ENCODE measurements around the gene NEAT1. TPM values are rescaled to one million over a fixed set of nuclear protein-coding genes. Genes with fewer than 3 reads are reported as not detected.

The NEAT1 gene
- total and polyA plus RNA-seq, 9 of the 15 experiments (the other 6 are each of a cell fraction or from before 2014, with no cell fraction given), result 20.1 to 389 (median 62.8) TPM

DNA sequence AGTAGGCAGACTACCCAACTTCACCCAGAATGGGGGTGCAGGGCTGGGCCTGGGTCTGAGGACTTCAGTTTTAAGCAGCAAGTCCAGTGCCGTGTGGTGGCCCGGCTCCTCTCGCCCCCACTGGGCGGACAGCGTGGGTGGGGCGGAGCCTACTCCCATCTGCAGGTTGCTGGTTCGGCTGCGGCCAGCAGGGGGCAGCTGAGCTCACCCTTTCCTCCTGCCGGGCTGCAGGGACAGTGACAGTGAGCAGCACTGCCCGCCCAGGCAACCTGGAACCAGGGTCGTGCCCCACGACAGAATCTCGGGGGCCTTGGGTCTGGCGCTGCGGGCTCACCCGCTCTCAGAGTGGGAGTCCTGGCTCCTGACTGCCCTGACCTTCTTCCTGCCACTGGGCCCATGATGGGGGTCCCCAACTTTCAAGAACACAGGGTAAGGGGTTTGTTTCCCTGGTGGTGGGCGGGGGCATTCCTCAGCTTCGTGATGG, 6.2 kb upstream of the NEAT1 start (continued):
- TF ChIP-seq, protein P1, sequence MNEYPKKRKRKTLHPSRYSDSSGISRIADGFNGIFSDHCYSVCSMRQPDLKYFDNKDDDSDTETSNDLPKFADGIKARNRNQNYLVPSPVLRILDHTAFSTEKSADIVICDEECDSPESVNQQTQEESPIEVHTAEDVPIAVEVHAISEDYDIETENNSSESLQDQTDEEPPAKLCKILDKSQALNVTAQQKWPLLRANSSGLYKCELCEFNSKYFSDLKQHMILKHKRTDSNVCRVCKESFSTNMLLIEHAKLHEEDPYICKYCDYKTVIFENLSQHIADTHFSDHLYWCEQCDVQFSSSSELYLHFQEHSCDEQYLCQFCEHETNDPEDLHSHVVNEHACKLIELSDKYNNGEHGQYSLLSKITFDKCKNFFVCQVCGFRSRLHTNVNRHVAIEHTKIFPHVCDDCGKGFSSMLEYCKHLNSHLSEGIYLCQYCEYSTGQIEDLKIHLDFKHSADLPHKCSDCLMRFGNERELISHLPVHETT (CRISPR knock-in tag; conservative IDR thresholded peaks at IDR 0.05 in 1 of 2, IDR thresholded peaks at IDR 0.05 in 1 of 2), result peak in 1 of 2 experiments; percentile 50; a peak in 1 of 4 replicates
- TF ChIP-seq NRF1 (conservative IDR thresholded peaks at IDR 0.05 in 1 of 2, IDR thresholded peaks at IDR 0.05 in 1 of 2), result 0 out of 4 replicates have a peak, but pooled peaks of 1 of the 2 experiments have one; percentile 16
- TF ChIP-seq ERF (CRISPR knock-in tag; IDR thresholded peaks at IDR 0.05), result peak; percentile 70; the same call in 1 of the 2 replicates
- no peak for TF ChIP-seq MAFK (IDR thresholded peaks at IDR 0.05; ENCODE audit: low read length)
- TF ChIP-seq ZFPM2 (CRISPR knock-in tag; IDR thresholded peaks at IDR 0.05), result no peak
- peak; percentile 55; the same call in 1 of the 2 replicates for TF ChIP-seq TARDBP (IDR thresholded peaks at IDR 0.05)
- TF ChIP-seq, protein P2, sequence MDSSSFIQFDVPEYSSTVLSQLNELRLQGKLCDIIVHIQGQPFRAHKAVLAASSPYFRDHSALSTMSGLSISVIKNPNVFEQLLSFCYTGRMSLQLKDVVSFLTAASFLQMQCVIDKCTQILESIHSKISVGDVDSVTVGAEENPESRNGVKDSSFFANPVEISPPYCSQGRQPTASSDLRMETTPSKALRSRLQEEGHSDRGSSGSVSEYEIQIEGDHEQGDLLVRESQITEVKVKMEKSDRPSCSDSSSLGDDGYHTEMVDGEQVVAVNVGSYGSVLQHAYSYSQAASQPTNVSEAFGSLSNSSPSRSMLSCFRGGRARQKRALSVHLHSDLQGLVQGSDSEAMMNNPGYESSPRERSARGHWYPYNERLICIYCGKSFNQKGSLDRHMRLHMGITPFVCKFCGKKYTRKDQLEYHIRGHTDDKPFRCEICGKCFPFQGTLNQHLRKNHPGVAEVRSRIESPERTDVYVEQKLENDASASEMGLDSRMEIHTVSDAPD (CRISPR knock-in tag; IDR thresholded peaks at IDR 0.05), result no peak
- TF ChIP-seq, protein P3, sequence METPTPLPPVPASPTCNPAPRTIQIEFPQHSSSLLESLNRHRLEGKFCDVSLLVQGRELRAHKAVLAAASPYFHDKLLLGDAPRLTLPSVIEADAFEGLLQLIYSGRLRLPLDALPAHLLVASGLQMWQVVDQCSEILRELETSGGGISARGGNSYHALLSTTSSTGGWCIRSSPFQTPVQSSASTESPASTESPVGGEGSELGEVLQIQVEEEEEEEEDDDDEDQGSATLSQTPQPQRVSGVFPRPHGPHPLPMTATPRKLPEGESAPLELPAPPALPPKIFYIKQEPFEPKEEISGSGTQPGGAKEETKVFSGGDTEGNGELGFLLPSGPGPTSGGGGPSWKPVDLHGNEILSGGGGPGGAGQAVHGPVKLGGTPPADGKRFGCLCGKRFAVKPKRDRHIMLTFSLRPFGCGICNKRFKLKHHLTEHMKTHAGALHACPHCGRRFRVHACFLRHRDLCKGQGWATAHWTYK (CRISPR knock-in tag; IDR thresholded peaks at IDR 0.05), result peak; percentile 92
- TF ChIP-seq MYNN (IDR thresholded peaks at IDR 0.05), result peak; percentile 84; the same call in 1 of the 2 replicates
- TF ChIP-seq MYNN (CRISPR knock-in tag; IDR thresholded peaks at IDR 0.05), result no peak
- TF ChIP-seq ZNF24 (IDR thresholded peaks at IDR 0.05), result peak; percentile 41; the same call in 1 of the 2 replicates
- no peak for TF ChIP-seq SMARCE1 (IDR thresholded peaks at IDR 0.05)
- TF ChIP-seq, protein P4, sequence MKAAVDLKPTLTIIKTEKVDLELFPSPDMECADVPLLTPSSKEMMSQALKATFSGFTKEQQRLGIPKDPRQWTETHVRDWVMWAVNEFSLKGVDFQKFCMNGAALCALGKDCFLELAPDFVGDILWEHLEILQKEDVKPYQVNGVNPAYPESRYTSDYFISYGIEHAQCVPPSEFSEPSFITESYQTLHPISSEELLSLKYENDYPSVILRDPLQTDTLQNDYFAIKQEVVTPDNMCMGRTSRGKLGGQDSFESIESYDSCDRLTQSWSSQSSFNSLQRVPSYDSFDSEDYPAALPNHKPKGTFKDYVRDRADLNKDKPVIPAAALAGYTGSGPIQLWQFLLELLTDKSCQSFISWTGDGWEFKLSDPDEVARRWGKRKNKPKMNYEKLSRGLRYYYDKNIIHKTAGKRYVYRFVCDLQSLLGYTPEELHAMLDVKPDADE (conservative IDR thresholded peaks at IDR 0.05; ENCODE audit: control insufficient read depth, low read depth, low read length), result peak; percentile 16; the same call in 1 of the 2 replicates
- peak; percentile 82 for TF ChIP-seq ZNF699 (CRISPR knock-in tag; IDR thresholded peaks at IDR 0.05; ENCODE audit: insufficient replicate concordance)
- TF ChIP-seq ZNF76 (CRISPR knock-in tag; IDR thresholded peaks at IDR 0.05; ENCODE audit: borderline replicate concordance), result 0 out of 2 replicates have a peak, but pooled peaks have one; percentile 75
- peak; percentile 72 for TF ChIP-seq GABPB1 (CRISPR knock-in tag; IDR thresholded peaks at IDR 0.05)
- TF ChIP-seq, protein P5, sequence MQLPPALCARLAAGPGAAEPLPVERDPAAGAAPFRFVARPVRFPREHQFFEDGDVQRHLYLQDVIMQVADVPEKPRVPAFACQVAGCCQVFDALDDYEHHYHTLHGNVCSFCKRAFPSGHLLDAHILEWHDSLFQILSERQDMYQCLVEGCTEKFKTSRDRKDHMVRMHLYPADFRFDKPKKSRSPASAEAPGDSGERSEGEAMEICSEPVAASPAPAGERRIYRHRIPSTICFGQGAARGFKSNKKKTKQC (CRISPR knock-in tag; IDR thresholded peaks at IDR 0.05), result peak; percentile 68; the same call in 1 of the 2 replicates
- TF ChIP-seq HDAC3 (IDR thresholded peaks at IDR 0.05; ENCODE audit: borderline replicate concordance, partially characterized antibody), result no peak
- TF ChIP-seq ZFX (CRISPR knock-in tag; IDR thresholded peaks at IDR 0.05), result no peak

Measured in K562 (cell line).